Brain microvascular endothelial cell (primary cell): ENCODE data around the gene SERINC4.

Experiments
- DNase-seq: peaks from one replicate; pipeline ENCODE4 v3.0.0-alpha.2; 2020
- H3K27ac ChIP-seq: fragments of 250-450 bp; sonication (Bioruptor Pico); 2 replicates; pipeline ENCODE4 v1.5.1; 2020; ENCODE audit warnings: mild to moderate bottlenecking, moderate library complexity
- H3K27me3 ChIP-seq: fragments of 250-450 bp; sonication (Bioruptor Pico); replicated peaks from 2 replicates; pipeline ENCODE4 v1.5.1; 2020; ENCODE audit warnings: mild to moderate bottlenecking
- H3K36me3 ChIP-seq: fragments of 250-450 bp; sonication (Bioruptor Pico); replicated peaks from 2 replicates; pipeline ENCODE4 v1.5.1; 2020; ENCODE audit warnings: mild to moderate bottlenecking
- H3K4me3 ChIP-seq: 2 replicates; pipeline ENCODE4 v1.5.1; 2011; ENCODE audit warnings: low read depth, mild to moderate bottlenecking, control low read depth, low read length, moderate library complexity
- in situ Hi-C: cut with HindIII; loops from 2 replicates; pipeline ENCODE4 v1.10.0; 2017; ENCODE audit warnings: low sequenced_read_pairs, low pct_ligation_motif_present
- TF ChIP-seq, protein P1 (sequence below): IDR thresholded peaks from 2 replicates; pipeline ENCODE4 v1.5.1; 2011; ENCODE audit warnings: low read depth, mild to moderate bottlenecking, moderate library complexity, low read length, control low read depth, inconsistent platforms; ENCODE audit errors: missing control alignments

SERINC4 gene

DNA sequence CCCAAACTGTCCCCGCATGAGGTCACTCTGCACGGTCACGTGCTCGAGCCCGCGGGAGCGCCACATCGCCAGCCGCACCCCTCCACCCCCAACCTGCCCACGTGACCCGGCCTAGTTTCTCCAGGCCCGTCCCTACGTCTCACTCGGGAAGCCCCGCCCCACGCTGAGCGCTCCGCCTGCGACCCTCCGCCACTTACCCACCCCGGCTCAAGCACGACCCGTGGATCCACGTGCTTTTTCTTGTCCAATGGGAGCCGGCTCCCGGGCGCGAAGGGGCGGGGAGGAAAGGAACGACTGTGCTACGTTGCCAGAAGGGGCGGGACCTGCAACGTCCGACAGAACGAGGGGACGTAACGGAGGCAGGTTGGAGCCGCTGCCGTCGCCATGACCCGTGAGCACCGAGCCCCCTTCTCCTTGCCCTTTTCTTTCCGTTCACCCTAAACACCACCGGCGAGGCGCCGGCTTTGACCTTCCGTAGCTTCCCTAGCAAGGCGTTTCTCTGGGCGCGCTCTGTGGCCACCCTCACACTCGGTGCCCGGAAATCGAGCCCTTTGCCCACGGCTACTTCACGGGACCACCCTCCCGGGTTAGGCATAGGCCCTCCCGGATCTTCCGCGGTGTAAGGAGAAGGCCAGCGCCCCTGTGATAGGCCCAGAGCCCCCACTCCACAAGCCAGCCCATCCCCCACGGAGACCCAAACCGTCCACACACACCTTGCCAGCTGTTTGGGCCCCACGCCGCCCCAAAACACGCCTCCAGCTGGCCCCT lies 7.8 kb downstream of the SERINC4 start, which contains the start of gene SERF2:
TSS of gene SERF2 (plus strand) at position 328 of the 768 bp plus-strand sequence. CDS start at position 385, 57 bp downstream.
- TF ChIP-seq, protein P1, sequence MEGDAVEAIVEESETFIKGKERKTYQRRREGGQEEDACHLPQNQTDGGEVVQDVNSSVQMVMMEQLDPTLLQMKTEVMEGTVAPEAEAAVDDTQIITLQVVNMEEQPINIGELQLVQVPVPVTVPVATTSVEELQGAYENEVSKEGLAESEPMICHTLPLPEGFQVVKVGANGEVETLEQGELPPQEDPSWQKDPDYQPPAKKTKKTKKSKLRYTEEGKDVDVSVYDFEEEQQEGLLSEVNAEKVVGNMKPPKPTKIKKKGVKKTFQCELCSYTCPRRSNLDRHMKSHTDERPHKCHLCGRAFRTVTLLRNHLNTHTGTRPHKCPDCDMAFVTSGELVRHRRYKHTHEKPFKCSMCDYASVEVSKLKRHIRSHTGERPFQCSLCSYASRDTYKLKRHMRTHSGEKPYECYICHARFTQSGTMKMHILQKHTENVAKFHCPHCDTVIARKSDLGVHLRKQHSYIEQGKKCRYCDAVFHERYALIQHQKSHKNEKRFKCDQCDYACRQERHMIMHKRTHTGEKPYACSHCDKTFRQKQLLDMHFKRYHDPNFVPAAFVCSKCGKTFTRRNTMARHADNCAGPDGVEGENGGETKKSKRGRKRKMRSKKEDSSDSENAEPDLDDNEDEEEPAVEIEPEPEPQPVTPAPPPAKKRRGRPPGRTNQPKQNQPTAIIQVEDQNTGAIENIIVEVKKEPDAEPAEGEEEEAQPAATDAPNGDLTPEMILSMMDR, result no peak
- Histone ChIP-seq H3K4me3 (peak within 1 kb of the TSS; percentile 100), H3K27me3 (no peaks in the 10 kb centered on the region), H3K27ac (peak within 1 kb of the TSS; percentile 92), H3K36me3 (peaks cover 33% of the 10 kb centered on the region)
- in situ Hi-C loops, result no loop called here
- peak; percentile 100 for DNase-seq

DNA sequence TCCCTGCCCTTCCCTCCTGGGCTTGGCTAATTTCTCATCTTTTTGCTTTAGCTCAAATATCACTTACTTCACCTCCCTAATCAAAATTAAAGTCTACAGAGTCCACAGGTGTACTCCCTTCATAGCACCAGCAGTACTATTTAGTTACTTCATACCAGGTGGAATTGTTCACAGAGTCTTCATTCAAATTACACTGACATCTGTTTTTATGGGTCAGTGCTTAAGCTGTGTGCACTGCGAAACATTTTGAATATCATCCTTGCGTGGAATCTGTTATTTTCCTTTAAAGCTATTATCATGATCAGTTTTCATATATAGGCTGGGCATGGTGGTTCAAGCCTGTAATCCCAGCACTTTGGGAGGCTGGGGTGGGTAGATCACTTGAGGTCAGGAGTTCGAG lies 10.6 kb downstream of the SERINC4 start:
- TF ChIP-seq, protein P1, result no peak
- no peak for DNase-seq
- Histone ChIP-seq H3K27me3 (no peaks in the 10 kb centered on the region), H3K36me3 (peaks cover 14% of the 10 kb centered on the region), H3K27ac (no peak overlapping the region), H3K4me3 (no peak overlapping the region)
- in situ Hi-C loops, result no loop called here

DNA sequence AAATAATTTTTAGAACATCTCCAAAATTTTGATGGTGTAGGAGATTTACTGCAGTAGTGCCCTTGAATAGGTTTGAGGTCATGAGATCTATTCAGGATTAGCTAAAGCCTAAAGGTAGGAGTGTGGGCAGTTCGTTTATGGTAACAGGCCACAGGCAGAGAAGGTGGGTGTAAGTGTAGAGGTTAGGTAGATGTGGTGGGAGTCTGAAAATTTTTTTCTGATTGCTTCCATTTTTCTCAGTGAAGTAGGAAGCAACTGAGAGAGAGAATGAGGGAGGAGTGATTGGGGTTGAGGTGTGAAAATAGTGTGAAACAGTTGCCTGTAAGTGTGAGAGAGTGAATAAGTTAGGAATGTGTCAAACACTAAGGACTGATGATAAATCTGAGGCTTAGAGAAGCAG lies 21.0 kb downstream of the SERINC4 start:
- H3K36me3 ChIP-seq, result peaks cover 8% of the 10 kb centered on the region
- no peak for DNase-seq
- no peak overlapping the region for H3K27ac ChIP-seq
- H3K4me3 ChIP-seq, result no peak overlapping the region
- TF ChIP-seq, protein P1, result no peak
- in situ Hi-C loops, result no loop called here
- no peaks in the 10 kb centered on the region for H3K27me3 ChIP-seq

- TF ChIP-seq, protein P1, result peak; percentile 90
- Histone ChIP-seq H3K4me3 (peak overlapping the region; percentile 61), H3K27ac (no peak overlapping the region), H3K27me3 (no peaks in the 10 kb centered on the region), H3K36me3 (peaks cover 24% of the 10 kb centered on the region)
- peak; percentile 49 for DNase-seq
- in situ Hi-C loops, result no loop called here
Measured at GRCh38 chr15:43777267-43777914, 22.6 kb downstream of the SERINC4 start.

DNA sequence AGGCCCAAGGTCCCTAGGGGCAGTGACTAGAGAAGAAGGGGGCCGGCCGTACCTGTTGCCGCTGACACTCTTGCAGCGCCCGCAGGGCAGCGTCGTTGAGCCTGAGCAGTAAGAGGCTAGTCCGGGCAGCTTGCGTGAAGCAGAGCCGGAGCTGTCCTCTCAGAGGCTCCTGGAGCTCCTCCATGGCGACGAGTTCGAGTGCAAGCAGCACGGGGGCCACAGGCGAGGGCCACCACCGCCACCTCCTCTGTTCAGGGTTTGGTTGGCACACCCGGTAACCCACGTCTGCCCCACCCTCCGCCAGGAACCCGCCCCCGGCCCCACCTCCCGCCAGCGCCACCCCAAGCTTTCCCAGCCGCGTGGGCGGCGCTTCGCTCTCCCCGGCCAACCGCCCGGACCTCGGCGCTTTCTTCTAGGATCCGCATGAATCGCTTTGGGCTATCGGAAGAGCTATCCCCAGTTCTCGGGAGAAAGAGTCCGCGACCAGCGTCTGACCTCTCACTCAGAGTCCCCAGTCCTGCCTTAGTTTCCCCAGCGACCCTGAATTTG lies 23.2 kb downstream of the SERINC4 start, which contains the start of gene ELL3:
TSS of gene ELL3 (minus strand) at position 249 of the 549 bp plus-strand sequence. CDS start at position 184, 65 bp downstream.
- DNase-seq, result peak; percentile 47
- no peaks in the 10 kb centered on the region for H3K27me3 ChIP-seq
- peaks cover 30% of the 10 kb centered on the region for H3K36me3 ChIP-seq
- no peak within 1 kb of the TSS for H3K27ac ChIP-seq
- peak within 1 kb of the TSS; percentile 61 for H3K4me3 ChIP-seq
- in situ Hi-C loops, result no loop called here
- TF ChIP-seq, protein P1, result no peak
